HG02852 (cell line): ENCODE data around the gene CERS2.
A peak's percentile ranks its signal among the peaks of the same experiment; 100 is the strongest.
"Not testable (repeated sequence)": the region's sequence is repeated elsewhere in the genome, so short reads cannot be mapped to it uniquely, and the experiment has no call there.

Experiments
- ATAC-seq: cut with Tn5 transposase; IDR thresholded peaks from one replicate; pipeline ENCODE4 v1.9.1; 2021; ENCODE audit warnings: mild to moderate bottlenecking, moderate library complexity; ENCODE audit not compliant: unreplicated experiment

The CERS2 gene

DNA sequence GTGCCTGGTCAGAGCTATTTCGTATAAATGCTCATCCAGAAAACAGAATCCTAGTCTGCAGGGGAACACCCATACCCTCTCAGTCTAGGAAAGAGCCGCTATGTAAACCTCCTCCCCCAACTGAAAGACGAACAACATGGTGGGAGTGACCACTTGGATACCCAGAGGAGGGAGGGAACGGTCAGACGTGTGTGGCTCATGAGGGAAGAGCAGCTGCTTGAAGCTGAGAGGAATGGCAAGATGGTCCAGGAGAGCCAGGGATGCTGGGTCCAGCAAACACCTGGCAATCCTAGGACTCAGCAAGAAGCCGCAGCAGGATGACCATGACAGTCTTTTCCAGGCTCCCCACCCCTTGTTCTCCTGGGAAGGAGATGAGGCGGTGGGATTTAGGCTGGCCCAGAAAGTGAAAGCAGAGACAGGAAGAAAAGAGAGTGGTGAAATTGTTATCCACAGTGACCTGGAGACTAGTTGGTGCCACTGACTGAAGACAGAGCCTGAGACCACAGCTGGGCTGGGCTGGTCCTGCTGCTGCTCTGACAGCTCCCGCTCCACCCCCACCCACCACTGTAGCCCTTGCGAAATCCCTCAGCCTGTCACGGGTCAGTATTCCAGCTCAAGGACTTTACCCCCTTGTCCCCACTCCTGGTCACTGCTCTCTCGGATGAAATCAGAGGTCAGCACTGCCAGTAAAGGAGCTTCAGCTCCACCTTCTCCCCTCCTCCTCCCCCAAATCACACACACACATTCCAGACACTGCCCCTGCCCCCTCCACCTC, 3.6 kb downstream of the CERS2 start:
- no peak for ATAC-seq

DNA sequence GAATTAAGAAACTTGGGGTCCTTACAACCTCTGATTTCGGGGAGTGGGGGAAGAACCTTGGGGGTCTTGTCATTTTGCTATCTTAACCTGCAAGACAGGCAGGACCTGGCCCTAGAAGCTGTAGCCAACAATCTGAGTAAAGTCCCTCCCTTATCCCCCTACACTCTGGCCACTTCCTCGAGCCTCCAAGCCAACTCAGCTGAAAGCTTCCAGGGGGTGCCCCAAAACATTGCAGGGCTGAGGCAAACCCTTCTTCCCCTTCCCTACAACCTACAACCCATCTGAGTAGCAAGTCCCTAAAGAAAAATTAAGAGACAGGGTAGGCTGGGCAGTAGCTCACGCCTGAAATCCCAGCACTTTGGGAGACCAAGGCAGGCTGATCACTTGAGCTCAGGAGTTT, 5.0 kb downstream of the CERS2 start:
- no peak for ATAC-seq

DNA sequence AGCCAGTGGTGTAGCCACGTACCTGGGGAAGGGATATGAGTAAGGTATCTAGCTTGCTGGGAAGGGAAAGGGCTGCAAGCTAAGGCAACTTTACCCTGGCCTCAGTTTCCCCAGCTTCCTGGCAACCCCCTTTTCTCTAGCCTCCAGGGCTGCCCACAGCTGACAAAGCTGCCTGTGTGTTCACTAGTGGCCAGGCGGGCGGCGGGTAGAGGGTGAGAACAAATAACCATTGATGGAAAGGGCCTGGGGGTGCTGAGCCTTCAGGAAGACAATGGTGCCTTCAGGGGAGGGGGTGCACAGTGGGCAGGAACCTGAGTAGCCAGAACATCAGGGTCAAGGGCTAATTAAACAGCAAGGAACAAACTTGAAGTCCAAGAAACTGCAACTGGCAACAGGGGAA, 6.1 kb downstream of the CERS2 start:
- ATAC-seq = no peak

DNA sequence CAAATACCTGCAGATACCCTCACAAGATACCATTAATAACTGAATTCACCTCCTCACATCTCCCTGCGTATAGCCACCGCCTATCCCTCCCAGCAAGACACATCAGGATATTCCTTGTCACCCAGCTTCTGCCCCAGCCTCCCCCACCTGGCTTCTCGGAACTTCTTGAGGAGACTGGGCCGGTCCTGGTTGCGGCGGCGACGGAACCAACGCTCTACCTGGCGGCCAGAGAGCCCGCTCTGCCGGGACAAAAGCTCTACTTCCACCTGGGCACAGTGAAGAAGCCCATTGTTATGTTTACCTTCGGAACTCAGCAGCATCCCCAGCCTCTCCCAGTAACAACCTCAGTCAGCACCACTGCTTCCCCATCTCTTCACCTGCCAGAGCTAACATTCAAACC, 6.7 kb downstream of the CERS2 start:
- no peak for ATAC-seq

DNA sequence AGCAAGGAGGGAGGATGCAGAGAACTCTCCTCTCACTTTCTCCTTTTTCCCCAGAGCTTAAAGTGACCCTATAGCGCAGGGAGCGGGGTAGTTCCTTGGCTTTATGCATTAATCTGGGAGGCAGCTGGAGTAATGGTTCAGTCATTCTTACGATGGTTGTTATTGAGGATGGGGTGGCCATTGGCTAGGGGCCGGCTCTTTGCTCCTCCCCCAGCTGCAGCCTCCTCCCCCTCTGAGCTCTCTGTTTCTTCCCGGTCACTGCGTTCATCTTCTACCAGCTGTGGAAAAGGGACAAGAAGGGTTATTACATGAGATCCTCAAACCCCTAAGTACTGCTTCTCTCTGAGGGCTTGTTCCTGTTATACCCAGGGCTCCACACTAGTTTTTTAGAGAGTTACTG, 8.6 kb downstream of the CERS2 start:
- ATAC-seq = no peak

DNA sequence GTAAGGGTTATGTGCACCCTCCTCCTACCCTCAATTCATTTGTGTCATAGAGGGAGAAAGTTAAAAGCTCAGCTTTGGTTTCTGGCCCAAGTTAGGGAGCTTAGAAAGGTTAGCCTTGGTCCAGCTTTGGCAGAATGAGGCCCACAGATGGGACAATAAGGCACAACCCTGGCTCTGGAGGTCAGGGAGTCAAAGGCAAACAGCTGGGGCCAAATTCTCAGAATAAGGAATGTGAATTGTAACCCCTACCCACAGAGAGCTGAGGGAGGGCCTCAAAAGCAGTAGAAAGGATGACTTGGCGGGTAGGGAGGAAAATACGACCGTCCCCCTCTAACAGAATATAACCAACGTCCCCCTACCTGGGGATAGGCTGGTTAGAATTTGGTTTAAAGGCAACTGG, 9.0 kb downstream of the CERS2 start:
- ATAC-seq = no peak

DNA sequence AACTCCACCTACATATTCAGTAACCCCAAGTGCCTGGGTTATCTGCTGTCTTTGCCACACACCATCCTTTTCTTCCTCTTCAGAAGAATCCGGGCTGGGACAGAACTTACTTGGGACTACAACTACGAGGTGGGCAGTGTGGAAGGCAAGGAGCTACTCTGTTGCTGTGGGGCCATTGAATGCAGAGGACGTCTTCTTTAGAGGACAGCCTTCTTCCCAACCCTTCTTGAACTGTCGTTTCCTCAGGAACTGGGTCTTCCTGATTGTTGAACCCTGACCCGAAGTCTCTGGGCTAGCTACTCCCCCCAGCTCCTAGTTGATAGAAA, 10.5 kb downstream of the CERS2 start:
- no peak for ATAC-seq

DNA sequence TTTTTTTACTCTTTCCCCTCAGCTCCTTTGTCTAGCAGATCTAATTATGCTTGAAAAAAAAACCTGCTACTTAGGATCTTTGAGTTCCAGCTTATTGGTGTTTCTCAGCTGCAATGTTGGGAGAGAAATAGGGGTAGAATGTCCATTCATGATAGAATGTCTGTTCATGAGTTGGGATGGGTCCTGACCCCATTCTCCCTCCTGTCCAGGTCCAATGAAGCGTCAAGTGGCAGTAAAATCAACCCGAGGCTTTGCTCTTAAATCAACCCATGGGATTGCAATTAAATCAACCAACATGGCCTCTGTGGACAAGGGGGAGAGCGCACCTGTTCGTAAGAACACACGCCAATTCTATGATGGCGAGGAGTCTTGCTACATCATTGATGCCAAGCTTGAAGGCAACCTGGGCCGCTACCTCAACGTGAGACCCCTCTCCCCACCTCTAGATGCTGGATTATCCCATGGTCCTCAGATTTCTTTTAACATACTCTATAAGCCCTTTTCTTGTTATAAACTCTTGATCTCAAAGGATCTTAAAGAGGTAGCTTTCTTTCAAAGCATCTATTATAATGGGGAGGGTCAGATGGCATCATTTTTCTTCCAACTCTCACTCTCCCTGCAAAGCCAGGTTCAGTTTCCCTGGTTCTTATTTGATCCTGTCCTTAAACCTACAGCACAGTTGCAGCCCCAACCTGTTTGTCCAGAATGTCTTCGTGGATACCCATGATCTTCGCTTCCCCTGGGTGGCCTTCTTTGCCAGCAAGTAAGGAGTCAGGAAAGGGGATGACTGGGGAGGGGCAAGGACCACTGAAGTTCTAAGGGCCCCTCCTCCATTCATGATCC, 11.1 kb downstream of the CERS2 start:
- ATAC-seq = no peak

DNA sequence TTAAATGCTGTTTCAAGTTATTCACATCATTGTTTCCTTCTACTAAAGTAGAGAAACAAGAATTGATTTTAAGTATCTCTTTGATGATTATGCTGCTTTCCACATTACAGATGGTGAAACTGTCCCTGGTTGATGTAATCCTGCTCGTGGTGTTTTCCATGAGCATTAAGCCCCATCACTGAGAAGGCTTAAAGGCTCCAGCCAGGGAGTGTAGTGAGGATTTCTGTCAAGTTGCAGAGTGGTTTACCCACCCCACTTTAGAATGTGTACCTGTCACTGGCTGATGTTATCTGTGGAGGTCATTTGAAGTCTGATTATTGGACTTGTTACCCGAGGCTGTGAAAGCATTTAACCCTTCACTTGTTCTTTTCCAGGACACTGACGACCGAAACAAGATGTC, 12.9 kb downstream of the CERS2 start:
- ATAC-seq = no peak

DNA sequence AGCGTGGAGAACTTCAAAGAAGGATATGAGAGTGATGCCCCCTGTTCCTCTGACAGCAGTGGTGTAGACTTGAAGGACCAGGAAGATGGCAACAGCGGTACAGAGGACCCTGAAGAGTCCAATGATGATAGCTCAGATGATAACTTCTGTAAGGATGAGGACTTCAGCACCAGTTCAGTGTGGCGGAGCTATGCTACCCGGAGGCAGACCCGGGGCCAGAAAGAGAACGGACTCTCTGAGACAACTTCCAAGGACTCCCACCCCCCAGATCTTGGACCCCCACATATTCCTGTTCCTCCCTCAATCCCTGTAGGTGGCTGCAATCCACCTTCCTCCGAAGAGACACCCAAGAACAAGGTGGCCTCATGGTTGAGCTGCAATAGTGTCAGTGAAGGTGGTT, 14.0 kb downstream of the CERS2 start:
- no peak for ATAC-seq

DNA sequence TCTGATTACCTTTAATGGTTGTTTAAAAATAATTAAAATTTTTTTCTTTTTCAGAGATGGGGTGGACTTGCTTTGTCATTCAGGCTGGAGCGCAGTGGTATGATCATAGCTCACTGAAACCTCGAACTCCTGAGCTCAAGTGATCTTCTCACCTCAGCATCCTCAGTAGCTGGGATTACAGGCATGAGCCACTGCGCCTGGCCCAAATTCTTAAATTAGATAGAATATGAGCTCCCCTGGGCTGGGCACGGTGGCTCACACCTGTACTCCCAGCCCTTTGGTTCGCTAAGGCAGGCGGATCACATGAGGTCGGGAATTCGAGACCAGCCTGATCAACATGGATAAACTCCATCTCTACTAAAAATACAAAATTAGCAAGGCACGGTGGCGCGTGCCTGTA, 17.0 kb downstream of the CERS2 start:
- no peak for ATAC-seq

DNA sequence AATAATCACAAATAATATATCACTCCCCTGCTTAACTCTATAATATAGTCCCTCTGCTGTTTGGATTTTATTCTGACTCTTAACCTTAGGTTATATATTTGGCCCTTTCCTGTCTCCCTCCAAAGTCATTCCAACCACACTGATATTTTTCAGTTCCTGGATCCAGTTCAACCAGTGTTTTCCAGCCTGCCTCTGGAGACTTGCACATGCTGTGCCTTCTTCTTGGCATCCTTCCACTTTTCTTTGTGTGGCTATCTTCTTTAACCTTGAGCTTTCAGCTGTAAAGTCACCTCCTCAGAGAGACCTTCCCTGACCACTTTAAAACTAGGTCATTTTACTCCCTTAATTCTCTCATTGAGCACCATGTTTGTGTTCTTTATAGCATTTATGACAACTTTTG, 19.4 kb downstream of the CERS2 start:
- no peak for ATAC-seq

DNA sequence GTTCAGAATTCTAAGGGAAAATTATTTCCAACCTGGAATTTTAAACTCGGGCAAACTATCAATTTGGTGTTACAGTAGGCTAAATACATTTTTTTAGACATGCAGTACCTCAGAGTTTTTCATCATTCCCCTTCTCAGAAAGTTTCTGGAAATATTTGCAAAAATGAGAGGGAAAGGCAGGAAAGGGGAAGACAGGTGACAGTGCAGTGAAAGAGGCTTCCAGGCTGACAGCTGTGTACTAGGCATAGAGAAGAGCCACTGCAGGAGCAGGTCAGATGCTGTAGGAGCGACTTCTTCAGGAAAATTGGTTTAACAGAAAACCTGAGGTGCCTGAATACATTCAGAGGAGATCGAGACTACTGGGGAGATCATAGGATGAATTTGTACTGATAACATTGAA, 19.9 kb downstream of the CERS2 start:
- ATAC-seq = no peak

DNA sequence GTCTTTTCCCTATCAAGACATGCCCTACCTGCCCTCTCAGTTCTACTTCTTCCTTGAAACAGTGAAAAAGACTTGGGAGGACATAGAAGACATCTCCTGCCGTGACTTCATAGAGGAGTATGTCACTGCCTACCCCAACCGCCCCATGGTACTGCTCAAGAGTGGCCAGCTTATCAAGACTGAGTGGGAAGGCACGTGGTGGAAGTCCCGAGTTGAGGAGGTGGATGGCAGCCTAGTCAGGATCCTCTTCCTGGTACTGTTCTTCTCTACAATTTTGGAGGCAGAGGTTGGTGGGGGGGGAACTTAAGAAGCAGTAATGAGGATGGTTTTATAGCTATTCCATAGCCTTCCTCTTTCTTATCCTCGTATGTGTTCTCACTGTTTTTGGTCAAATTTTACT, 29.8 kb downstream of the CERS2 start:
- no peak for ATAC-seq

DNA sequence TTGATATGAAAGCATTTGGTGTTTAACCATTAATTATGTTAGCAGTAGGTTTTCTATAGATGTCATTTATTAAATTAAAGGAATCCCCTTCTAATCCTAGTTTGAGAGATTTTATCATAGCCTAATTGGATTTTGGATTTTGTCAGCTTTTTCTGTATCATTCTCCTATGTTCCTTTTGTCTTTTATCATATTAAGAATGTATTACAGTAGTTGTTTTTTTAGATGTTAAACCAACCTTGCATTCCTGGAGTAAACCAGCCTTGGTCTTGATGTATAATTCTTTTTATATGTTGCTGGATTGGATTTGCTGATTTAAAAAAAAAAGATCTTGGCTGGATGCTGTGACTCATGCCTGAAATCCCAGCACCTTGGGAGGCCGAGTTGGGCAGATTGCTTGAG, 42.9 kb downstream of the CERS2 start:
- no peak for ATAC-seq

DNA sequence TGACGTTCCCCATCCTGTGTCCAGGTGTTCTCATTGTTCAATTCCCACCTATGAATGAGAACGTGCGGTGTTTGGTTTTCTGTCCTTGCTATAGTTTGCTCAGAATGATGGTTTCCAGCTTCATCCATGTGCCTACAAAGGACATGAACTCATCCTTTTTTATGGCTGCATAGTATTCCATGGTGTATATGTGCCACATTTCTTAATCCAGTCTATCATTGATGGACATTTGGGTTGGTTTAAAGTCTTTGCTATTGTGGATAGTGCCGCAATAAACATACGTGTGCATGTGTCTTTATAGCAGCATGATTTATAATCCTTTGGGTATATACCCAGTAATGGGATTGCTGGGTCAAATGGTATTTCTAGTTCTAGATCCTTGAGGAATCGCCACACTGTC, 45.9 kb downstream of the CERS2 start:
- not testable (repeated sequence) for ATAC-seq

DNA sequence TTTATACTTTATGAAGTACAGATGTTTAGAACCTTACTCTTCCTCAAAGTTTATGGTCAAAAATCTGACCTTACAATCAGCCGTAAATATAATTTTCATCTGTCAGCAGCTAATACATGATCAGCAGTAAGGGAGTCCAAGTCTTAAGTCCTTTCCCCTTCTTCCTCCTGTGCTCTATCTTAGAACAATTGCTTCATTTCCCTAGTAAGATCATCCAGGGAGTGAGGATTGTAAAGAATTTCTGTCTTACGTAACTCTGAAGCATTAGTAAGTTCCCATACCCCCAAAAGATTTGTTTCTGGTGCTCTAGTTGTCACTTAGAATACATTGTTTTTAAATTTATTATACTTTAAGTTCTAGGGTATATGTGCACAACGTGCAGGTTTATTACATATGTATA, 46.3 kb downstream of the CERS2 start:
- ATAC-seq = no peak

DNA sequence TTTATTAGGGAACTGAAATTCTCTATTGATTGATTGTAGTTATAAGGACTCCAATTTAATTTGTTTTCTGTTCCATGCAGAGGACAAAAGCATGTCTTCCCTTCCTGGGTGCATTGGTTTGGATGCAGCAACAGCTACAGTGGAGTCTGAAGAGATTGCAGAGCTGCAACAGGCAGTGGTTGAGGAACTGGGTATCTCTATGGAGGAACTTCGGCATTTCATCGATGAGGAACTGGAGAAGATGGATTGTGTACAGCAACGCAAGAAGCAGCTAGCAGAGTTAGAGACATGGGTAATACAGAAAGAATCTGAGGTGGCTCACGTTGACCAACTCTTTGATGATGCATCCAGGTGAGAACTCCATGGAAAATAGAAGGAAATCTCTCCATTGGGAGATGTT, 47.0 kb downstream of the CERS2 start:
- no peak for ATAC-seq

DNA sequence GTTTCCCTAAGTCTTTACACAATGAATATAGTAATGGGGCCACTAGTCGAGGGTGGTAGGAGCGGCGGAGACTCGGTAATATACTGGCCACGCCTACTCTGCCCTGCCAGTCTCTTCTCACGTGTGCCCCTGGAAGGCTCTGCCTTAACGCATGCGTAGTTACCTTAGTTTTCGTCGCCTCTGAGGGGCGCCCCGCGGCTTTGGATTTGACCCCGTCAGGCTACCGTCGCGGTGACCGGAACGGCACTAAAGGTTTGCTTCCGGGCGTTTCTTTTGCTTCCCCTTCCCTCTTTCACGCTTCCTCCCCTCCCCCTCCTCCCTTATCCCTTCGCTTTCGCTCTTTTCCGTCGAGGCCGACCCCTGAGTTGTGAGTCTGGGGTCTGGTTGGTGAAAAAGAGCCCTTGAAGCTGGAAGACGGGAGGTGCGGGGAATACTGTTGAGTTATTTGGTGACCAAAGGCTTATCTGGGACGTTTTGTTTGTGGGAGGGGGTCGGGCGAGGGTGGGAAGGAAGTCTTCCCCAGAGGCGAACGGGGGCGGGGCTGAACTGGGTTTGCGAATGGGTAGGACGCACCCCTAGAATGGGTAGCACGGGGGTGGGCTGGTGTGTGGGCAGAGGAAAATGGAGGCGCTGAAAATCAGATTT, 48.4 kb downstream of the CERS2 start, which contains the start of gene SETDB1:
SETDB1 (plus strand) TSS at position 267 of the 645 bp plus-strand sequence. CDS start 1,352 bp downstream, outside the sequence.
- peak; percentile 79 for ATAC-seq

DNA sequence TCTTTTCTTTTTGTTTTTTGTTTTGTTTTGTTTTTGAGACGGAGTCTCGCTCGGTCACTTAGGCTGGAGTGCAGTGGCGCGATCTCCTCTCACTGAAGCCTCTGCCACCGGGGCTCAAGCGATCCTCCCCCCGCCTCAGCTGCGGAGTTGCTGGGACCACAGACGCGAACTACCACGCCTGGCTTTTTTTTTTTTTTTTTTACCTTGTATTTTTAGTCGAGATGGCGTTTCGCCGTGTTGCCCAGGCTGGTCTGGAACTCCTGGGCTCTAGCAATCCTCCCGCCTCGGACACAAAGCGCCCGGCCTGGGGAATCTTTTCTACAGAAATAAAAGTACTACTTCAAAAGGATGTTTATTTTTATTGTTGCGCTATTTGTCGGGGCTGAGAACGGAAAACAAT, 49.6 kb downstream of the CERS2 start:
- ATAC-seq = no peak

DNA sequence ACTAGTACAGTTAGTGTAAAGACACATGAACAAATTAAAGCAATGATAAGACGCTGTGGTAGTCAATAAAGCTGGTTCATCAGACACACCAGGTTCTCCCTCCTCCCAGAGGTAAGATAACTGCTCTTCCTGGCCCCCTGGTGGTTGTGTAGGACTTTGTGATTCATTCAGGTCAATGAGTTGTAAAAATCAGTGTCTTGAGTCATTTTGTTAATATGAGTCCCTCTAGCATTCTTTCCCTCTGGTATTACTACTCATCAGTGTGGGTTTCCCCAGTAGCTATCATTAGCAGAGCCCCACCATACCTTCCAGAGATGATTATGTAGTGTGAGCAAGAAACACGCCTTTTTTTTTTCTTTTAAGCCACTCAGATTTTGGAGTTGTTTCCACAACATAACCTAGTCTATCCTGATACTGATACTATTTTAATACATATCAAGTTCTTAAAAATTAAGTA, 52.1 kb downstream of the CERS2 start:
- ATAC-seq = peak; percentile 65

DNA sequence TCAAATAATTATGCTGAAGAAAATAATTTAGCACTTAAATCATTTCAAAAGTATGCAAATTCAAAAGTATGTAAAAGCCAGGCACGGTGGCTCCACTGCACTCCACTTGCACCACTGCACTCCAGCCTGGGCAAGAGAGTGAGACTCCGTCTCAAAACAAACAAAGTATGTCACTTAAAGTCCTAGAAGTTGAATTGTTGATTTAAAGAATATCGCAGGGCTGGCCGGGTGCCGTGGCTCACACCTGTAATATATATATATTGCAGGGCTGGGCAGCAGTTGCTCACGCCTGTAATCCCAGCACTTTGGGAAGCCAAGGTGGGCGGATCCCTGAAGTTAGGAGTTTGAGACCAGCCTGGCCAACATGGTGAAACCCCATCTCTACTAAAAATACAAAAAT, 57.2 kb downstream of the CERS2 start:
- ATAC-seq = no peak
